ENCODE results near the gene MAP3K7CL.

Gene MAP3K7CL

DNA sequence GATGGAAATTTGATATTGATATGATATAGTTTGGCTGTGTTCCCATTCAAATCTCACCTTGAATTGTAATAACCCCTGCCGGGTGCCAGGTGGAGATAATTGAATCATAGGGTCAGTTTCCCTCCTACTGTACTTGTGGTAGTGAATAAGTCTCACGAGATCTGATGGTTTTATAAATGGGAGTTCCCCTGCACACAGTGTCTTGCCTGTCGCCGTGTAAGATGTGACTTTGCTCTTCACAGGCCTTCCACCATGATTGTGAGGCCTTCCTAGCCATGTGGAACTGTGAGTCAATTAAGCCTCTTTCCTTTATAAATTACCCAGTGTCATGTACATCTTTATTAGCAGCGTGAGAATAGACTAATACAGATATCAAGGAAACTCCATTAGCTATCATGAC, 74.6 kb downstream of the MAP3K7CL start:
- no peak for DNase-seq

DNA sequence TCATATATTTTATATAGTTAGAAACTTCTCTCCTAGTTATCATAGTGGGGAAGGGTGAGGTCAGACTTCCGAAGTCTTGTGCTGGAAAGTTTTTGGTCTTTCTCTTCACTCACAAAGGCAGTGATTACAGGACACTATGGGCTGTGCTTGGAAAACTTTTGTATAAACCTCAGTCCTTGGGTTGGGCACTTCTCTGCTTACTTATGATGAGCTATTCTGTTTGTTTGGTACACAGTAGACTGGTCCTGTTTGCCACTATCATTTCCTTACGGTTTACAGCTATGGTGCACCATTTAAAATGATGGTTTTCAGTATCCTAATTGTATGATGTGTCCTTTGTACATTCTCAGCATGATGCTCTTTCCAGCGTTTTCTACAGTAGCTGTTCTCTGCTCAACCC, 75.5 kb downstream of the MAP3K7CL start:
- DNase-seq: no peak

- no peak for DNase-seq
Observed at GRCh38 chr21:29206445-29206844, 76.0 kb downstream of the MAP3K7CL start.

DNA sequence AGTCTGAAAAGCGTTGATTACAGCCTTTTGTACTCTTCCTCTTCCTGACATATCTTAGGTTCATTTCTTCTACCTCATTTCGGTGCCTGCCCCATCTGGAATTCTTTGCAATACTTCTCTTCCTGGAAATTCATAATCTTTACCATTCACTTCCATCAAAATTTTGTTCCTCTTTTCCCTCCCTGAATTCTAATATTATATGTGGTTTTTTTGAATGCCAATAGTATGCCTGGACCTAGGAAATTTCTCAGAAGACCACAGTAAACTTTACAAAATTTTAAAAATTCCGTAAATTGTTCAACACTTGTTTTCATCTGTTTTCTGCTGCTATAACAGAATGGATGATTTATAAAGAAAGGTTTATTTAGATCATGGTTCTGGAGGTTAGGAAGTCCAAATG, 76.8 kb downstream of the MAP3K7CL start:
- no peak for DNase-seq

- DNase-seq: no peak
Observed at GRCh38 chr21:29208044-29208681, 77.7 kb downstream of the MAP3K7CL start.

DNA sequence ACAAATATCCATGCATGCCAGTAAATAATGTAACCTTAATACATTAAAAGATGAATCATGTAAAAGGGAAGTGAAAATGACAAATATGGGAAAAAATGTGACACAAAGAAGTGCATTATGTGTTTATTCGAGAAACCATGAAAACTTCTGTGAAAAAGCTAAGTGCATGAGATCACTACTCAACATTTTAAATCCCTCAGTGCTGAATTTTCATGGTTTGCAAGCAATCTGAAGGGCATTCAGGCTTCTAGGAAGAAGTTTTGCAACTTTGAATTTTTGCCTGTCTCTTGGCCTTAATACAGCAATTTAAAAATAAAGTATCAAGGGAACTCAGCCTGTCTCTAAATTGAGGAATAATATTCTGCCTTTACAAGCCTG, 78.2 kb downstream of the MAP3K7CL start:
- DNase-seq: no peak

DNA sequence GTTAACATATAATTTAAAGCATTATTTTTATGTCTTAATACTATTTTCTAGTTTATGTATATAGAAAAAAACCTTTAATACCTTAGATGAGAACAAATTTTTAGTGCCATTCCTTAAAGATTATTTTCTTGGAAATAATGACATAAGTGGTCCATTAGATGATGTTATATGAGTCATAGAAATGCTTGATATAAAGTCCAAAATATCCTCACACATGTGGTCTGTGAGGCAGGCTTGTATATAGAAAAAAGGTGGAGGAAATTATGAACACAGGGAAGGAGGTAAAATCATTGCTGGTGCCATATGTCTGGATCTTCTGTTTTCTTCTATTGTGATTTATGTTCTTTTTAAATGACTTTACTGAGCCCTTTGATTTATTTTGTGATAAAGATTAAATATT, 79.3 kb downstream of the MAP3K7CL start:
- no peak for DNase-seq

DNA sequence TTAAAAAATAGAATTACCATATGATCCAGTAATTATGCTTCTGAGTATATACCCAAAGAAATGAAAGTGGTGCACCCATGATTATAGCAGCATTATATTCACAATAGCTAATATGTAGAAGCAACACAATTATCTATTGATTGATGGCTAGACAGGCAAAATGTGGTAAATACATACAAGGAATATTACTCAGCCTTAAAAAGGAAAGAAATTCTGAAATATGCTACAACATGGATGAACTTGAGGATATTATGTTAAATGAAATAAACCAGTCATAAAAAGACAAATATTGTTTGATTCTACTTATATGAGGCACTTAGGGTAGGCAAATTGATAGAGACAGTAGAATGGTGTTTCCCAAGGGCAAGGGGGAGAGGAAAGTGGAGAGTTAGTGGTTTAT, 80.8 kb downstream of the MAP3K7CL start:
- DNase-seq: no peak

DNA sequence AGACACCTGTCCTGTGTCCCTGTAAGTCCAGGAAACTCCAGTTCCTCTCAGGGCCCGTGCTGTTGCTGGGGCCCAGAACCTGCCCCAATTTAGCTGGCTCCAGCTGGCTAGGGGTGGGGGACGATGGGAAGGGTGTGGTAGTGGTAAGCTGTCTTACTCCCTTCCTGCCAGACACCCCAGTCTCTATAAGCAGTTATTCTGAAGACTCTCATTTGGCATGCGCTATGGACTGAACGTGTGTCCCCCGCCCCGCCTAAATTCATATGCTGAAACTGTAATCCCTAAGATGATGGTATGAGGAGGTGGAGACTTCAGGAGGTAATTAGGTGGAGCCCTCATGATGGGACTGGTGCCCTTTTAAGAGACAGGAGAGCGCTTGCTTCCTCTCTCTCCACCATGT, 82.0 kb downstream of the MAP3K7CL start:
- DNase-seq: no peak

- DNase-seq: no peak
Observed at GRCh38 chr21:29213513-29214385, 83.3 kb downstream of the MAP3K7CL start.

GRCh38 chr21:29215709-29216108, 85.3 kb downstream of the MAP3K7CL start:
- no peak for DNase-seq

- DNase-seq: no peak
Observed at GRCh38 chr21:29217818-29218291, 87.4 kb downstream of the MAP3K7CL start.

- DNase-seq: no peak
Observed at GRCh38 chr21:29218749-29219148, 88.3 kb downstream of the MAP3K7CL start.

GRCh38 chr21:29219165-29219770, 88.8 kb downstream of the MAP3K7CL start:
- DNase-seq: no peak

GRCh38 chr21:29221253-29221744, 90.9 kb downstream of the MAP3K7CL start:
- DNase-seq: no peak

- DNase-seq: no peak
Observed at GRCh38 chr21:29224006-29224405, 93.6 kb downstream of the MAP3K7CL start.
